Stimulated activated CD8-positive, alpha-beta memory T cell treated with anti-CD3 and anti-CD28 coated beads, Interleukin-12 subunit alpha, Interleukin-12 subunit beta, amount 100 ng/mL, for 4 hours (primary cell): ENCODE results near the gene DALRD3.

Source experiments
- DNase-seq: peaks from one replicate; pipeline ENCODE4 v3.0.0-alpha.2; 2020; ENCODE audit warnings: low read depth

Gene DALRD3

DNA sequence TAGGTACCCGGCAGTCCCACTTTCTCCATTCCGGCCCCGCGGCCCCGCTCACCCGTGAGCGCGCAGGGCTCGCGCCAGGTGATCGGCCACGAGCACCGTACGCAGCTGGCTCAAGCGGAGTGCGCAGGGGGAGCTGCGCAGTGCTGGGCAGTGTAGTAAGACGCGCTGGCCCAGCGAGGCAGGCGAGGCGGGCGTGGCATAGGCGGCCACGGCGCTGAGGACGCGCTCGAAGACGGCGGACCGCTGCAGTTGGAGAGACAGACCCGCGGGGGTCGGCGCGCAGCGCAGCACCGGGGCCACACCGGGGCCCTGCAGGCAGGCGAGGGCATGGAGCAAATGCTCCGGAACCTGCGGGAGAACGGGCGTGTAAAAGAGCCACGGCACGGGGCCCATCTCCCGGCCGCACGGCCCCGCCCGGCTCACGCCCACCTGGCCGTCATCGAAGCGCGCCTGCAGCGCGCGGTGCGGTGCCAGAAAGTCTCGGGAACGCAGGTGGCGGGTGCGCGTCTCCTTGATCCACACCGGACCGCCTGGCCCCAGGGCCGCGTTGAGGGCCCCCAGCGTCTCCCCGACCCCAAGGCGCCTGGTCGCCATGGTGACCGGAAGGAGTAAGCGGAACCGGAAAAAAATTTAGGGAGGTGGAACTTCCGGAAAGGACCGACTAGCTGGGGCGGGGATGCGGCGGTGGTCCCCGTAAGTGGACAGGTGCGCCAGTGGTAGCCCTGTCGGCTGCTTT is at the start of gene DALRD3:
DALRD3 (minus strand) TSS at position 610 of the 736 bp plus-strand sequence; CDS start at position 594, 16 bp downstream.
- peak; percentile 35 for DNase-seq

DNA sequence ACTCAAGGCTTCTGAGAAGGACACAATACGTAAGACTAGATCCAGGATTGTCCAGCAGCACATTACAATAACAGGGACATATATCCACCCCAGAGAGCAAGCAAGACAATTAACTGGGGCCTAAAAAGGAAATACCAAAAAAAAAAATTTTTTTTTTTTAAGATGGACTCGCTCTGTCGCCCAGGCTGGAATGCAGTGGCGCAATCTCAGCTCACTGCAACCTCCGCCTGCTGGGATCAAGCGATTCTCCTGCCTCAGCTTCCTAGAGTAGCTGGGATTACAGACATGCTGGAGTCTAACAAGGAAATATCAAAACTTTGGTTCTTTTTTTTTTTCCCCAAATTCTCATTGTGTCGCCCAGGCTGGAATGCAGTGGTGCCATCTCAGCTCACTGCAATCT is 39.6 kb upstream of the DALRD3 start:
- DNase-seq = no peak

DNA sequence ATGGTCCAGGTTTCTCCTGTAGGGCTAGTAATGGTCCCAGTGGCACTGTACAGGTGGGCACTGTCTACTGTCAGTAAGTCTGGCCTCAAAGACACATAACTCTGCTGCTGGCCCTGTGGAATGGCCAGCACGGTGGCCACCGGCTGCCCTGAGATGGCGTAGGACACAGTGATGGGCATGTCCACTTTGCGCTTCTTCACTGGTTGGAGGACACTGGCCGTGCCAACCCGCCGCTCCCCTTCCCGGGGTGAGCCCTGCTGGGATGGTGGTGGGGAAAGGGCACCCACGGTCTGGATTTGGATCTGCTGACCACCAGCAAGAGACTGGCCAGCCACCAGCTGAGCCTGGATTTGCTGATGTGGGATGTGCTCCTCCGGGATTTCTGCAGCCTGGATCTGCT is 38.9 kb upstream of the DALRD3 start:
- no peak for DNase-seq

DNA sequence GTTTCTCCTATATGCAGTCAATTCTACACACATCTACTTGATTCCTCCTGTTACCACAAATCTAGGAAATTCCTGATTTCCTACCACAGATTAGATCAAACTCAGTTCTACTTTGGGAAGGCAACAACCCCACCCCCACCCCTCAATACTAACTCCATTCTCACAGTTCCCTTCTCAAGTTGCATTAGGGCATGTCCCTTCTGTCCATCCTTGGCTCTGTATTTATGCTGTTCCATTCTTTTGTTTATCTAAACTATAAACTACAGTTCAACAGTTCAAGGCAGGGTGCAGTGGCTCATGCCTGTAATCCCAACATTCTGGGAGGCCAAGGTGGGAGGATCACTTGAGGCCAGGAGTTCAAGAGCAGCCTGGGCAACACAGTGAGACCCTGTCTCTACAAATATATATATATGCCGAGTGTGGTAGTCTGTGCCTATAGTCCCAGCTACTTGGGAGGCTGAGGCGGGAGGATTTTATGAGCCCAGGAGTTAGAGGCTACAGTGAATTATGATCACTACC is 36.0 kb upstream of the DALRD3 start:
- DNase-seq = no peak

DNA sequence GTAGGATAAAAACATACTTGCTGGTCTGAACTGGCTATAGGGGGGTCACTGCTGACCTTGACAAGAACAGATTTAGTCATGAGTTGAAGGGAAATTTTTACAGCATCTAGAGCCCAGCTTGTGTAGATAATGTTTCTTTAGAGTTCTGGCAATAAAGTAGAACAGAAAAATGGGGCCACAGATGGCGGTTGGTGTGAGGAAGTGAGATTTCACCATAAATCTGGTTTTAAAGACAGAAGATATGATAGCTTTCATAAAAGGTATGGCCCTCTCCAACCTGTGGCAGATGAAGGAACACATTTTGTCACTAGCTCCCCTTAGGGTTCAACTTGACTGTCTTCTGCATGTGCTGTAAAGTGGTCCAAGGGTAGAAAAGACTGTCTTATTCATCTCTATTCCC is 35.2 kb upstream of the DALRD3 start:
- no peak for DNase-seq

DNA sequence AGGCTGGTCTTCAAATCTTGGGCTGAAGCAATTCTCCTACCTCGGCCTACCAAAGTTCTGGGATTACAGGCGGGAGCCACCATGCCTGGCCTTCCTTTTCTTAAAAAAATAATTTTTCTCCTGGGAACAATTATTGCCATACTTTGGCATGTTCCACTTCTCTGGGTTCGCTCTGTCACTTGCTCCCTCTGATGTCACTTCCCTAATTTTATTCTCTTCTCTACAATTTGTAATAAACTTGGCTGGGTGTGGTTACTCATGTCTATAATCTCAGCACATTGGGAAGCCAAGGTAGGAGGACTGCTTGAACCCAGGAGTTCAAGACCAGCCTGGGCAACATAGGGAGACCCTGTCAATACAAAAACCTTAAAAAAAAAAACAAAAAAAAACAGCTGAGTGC is 16.9 kb upstream of the DALRD3 start:
- no peak for DNase-seq

DNA sequence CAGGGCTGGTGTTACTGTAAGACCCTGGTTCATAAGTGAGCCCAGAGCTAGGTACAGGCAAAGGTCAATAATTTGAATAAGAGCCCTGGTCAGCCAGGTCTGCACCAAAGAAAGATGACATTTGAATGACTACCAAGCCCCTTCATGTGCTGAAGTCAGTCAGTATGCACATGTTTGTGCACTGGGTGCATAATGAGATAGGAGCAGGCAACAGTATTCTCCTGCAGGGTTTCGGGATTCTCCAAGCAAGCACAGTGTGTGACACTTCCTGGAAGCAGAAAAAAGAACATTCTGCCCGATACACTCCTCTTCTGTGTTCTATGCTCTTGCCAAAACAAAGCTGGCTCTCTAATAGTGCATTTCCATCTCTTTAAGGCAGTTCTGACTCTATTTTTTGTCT is 16.3 kb upstream of the DALRD3 start:
- DNase-seq = no peak

DNA sequence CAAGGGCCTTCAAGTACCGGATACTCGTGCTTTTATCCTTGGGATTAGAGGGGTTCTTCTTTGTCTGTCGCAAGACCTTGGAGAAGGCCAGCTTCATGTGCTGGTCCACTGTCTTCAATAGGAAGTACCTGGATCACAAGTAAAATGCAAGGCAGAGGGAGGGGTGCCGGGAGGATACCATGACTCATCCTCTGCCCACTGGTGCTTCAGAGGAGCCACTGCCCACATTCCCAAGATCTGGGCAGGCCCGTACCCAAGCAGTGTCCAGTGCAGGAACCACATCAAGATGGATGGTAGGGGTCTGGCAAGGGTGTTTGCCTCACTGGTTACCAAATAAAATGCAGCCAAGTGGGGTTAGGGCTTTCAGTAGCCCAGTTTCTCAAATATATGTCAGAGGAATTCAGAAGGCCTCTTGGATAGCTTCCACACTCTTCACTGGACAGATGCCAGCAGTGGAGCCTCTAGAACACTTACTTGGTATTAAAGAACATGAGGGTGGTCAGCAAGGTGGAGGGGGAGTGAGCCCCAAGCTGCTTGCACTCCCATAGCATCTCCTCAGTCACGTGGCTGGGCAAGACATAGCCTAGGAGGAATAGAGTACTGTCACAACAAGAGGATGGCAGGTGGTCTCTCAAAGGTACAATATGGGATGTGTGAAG is 14.4 kb upstream of the DALRD3 start:
- no peak for DNase-seq

DNA sequence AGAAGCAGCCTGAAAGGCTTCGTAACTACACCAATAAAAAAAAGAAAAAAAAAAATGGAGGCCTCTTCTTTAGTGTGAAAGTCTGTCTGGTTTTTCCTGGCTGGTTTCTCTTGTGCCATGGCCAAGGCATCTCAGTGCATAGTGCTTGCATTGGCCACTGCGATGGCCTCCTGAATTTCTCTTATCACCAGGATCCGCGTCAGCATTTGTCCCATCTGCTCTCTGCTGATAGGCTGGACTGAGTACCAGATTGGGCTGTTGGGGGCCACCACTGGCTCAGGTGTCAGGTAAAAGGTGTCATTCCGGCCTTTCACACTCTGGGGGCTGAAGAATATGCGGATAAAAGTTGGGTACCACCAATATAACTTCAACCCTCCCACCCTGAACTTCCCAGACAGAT is 11.9 kb upstream of the DALRD3 start:
- DNase-seq = no peak

DNA sequence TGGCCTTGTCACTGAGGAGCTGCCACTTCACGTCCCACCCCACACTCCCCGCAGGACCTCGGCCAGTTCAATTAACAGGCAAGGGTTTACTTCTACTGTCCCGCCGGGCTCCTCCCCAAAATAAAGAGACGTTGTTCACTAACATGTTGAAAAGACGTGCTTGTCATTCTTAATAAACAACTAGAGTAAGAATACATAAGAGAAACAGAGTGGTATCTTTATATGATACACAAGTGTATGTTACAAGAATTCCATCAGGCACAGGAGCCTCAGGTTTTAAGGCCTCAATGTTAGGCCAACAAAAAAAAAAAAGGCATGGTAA is 11.1 kb upstream of the DALRD3 start:
- no peak for DNase-seq

DNA sequence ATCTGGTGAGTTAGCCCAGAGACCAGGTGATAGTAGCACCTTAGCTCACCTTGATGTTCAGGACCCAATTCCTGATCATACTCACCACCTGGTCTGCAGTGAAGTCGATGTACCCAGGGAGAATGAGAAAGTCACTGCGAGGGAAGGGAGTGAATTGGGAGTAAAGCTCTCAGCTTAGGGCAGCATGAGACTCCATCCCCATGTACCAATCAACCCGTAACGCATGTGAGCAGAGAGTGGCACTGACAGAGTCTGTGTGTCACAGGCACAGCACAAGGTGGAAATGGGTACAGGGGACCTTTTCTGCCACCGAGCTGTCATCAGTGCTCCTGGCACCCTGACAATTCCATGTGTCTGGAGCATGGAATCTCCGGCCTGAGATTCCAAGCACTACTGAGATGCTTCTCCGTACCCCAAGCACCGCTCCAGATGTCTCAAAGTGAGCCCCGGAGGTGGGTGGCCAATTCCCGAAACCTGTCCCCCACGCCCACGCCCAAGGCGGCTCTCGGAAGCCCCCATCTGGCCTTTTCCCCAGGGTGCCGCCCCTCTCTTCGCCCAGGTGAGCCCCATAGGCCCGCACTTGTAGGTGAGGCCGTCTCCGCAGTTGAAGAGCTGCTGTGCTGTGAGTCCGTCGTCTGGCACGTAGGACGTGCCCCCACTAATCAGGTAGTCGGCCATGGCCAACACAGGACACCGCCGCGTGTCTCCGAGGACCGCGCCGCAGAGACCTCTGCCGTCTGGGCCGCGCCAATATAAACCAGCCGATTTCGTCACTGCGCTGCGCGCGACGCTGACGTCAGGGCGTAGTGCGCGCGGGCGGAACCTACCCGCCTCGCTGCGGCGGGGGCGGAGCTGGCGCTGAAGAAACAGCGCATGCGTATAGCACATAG is 10.5 kb upstream of the DALRD3 start, which contains the start of gene IMPDH2:
IMPDH2 (minus strand) TSS at position 726 of the 890 bp plus-strand sequence; CDS start at position 678, 48 bp downstream.
- DNase-seq = peak; percentile 88

- DNase-seq = no peak
Observed at GRCh38 chr3:49028298-49028672, 9.9 kb upstream of the DALRD3 start.

DNA sequence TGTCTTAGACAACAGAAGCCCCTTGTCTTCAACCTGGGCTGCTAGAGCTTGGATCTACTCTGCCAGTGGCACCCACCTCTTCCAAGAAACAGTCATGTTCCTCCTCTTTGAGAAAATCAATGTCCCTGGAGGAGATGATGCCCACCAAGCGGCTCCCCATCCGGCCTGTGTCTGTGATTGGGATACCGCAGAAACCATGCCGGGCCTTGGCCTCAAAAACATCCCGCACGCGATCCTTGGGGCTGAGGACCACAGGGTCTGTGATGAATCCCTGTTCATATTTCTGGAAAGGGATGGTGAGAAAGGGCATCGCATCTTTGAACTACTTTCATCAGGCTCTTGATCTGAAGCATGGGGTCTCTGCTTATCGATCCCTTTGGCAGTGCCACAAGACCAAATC is 9.3 kb upstream of the DALRD3 start:
- DNase-seq = no peak

DNA sequence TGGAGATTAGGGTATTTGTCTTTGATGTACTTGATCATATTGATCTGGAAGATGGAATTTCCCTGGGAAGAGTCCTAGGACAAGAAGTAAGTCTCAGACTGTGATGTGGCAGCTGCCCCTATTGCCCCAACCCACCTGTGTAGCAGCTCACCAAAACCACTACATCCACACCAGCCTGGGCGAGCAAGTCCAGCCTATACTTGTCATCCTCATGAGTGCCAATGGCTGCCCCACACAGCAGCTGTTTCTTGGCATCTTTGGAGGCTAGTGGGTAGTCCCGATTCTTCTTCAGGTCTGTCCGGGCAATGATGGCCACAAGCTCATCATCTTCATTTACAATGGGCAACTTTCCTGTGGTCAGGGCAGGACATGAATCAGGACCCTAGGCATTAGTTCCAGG is 8.2 kb upstream of the DALRD3 start:
- no peak for DNase-seq

DNA sequence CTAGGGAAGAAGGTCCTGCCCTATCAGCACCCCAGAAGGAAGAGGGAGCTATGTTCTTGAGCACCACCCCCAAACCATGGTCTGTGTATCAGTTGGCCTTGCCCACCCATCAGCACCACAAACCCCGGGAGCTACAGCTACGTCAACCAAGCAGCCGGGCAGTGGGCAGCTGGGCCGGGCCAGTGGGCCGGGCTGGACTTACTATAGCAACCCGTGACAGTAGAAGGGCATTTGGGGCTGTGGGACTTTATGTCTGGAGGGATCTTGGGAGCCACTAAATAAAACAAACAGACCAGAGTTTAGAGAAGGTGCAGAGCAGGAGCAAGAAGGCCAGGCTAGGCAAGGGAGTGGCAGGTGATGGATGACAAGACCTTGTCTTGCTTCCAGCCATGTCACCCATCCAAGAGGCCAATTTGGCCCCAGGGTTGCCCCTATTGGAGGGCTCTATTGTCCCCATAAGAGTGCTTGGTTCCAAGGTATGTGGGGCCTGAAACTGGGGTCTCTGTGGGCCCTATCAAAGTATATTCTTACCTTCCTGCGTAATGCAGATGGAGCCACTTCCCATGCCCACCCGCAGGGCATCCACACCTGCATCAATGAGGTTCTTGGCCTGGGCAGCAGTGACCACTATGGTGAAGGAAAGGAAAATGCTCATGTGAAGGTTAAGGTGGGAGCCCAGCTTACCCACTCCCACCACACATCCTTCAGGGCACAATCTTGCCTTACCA is 7.6 kb upstream of the DALRD3 start:
- no peak for DNase-seq

- no peak for DNase-seq
Observed at GRCh38 chr3:49025005-49025792, 6.8 kb upstream of the DALRD3 start.

- no peak for DNase-seq
Observed at GRCh38 chr3:49024449-49024848, 6.1 kb upstream of the DALRD3 start.

- DNase-seq = no peak
Observed at GRCh38 chr3:49023775-49024174, 5.4 kb upstream of the DALRD3 start.

GRCh38 chr3:49022688-49023171 is 4.3 kb upstream of the DALRD3 start:
- DNase-seq = no peak

DNA sequence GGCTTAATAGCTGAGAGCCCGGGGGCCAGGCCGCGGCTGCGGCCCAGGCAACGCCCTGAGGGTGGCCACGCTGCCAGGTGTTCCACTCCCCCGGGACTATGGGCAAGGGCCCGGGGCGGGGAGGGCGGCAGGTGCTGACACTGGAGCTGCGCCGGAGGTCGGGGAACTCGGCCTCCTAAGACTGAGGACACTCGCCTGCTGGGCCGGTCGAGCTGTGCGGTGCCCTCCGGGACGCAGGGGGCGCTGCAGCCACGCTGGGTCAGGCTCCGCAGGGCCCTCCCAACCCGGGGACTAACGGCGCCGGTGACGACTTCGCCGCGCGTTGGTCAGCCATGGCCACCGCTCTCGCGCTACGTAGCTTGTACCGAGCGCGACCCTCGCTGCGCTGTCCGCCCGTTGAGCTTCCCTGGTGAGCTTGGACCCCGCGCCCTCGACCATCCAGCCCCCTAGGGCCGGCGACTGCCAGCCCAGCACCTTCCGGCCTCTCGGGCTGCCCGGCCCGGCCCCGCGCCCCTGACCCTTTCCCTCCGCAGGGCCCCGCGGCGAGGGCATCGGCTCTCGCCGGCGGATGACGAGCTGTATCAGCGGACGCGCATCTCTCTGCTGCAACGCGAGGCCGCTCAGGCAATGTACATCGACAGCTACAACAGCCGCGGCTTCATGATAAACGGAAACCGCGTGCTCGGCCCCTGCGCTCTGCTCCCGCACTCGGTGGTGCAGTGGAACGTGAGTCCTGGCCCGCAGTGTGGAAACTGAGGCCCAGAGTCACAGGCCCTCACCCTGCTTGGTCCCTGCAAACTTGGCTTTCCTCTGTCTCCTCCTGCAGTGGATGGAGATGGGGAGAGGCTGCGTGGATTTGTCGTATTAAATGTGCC is 3.7 kb upstream of the DALRD3 start, which contains the start of gene NDUFAF3:
NDUFAF3 (plus strand) TSS at position 309 of the 875 bp plus-strand sequence; CDS start at position 333, 24 bp downstream.
- DNase-seq = peak; percentile 83
